ENCODE data around the gene KLF15. TPM values are rescaled to one million over a fixed set of nuclear protein-coding genes. Genes with fewer than 3 reads are reported as not detected.

The KLF15 gene
- total and polyA plus RNA-seq, 9 of the 15 experiments (the other 6 are each of a cell fraction or from before 2014, with no cell fraction given) = 0.08 to 4.8 (median 1.2) TPM

DNA sequence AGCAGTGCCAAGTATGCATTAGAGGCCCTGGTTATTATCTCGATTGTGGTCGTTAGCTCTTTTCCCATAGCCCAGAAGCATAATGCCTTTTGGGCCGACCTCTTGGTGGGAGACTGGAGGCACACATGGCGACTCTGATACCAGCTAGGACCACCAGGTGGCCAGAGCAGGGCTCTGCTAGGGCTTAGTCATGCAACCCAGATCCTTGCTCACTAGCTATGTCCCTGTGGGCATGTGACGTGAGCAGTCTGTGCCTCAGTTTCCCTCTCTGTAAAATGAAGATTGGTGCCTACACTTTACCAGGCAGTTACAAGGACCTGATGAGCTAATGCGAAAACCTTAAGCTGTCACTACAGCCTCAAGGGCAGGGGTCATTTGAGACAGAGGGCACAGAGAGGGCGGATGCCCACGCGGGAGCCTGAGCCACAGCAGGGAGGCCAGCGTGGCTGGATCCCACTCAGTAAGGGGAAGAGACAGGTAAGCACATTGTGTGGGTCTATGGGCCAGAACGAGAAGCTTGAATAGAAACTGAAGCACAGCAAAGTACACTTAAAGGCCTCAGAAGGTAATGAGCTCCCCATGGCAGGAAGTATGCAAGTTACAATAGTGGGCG lies 8.8 kb downstream of the KLF15 start:
- FAIRE-seq = no peak
- Histone ChIP-seq H3K79me2 (ENCODE audit: control insufficient read depth, insufficient read depth, low read length) (no peaks in the 10 kb centered on the region), H3K27ac (ENCODE audit: extremely low read depth, low read depth, low read length) (no peak overlapping the region), H3K4me2 (ENCODE audit: insufficient read depth, low read length) (no peak overlapping the region), H2AFZ (ENCODE audit: low read depth, low read length) (no peak overlapping the region), H3K36me3 (ENCODE audit: control insufficient read depth, insufficient read depth, low read length) (no peaks in the 10 kb centered on the region), H3K9ac (ENCODE audit: insufficient read depth in 1 of 2, low read depth in 2 of 2, low read length in 2 of 2) (no peak overlapping the region), H3K9me3 (replicated peaks; ENCODE audit: control insufficient read depth, insufficient read depth, low read depth, low read length) (no peaks in the 10 kb centered on the region), H3K4me3 (no peak overlapping the region), H3K27me3 (ENCODE audit: control insufficient read depth in 2 of 2, insufficient read depth in 2 of 2, low read length in 2 of 2) (no peaks in the 10 kb centered on the region), H4K20me1 (replicated peaks; ENCODE audit: control insufficient read depth, insufficient read depth, low read length) (no peaks in the 10 kb centered on the region), H3K4me1 (replicated peaks in 1 of 2; ENCODE audit: control insufficient read depth in 2 of 2, insufficient read depth in 2 of 2, low read length in 2 of 2) (peaks cover 0 to 3% of the 10 kb centered on the region in 2 experiments; a peak in 2 of 5 replicates), H3K9me1 (ENCODE audit: control insufficient read depth, insufficient read depth, low read length) (no peaks in the 10 kb centered on the region)
- peak in 3 of 4 experiments; percentile 15 to 32 (median 29) for DNase-seq (ENCODE audit: extremely low read depth in 1 of 4, low spot score in 3 of 4)
- intact Hi-C loops (cut with micrococcal nuclease) = no loop called here
- in situ Hi-C loops (cut with MboI) = no loop called here
- CTCF ChIA-PET (ENCODE audit: low intra/inter-chr PET ratio) = no interaction called here
- ATAC-seq = peak; percentile 71
- TF ChIP-seq ILF3 (IDR thresholded peaks at IDR 0.05; ENCODE audit: borderline replicate concordance) (no peak), KDM1A (IDR thresholded peaks at IDR 0.05) (no peak), RBM25 (IDR thresholded peaks at IDR 0.05; ENCODE audit: low read depth, low read length, severe bottlenecking) (peak; percentile 27)
- TF ChIP-seq, protein P1, sequence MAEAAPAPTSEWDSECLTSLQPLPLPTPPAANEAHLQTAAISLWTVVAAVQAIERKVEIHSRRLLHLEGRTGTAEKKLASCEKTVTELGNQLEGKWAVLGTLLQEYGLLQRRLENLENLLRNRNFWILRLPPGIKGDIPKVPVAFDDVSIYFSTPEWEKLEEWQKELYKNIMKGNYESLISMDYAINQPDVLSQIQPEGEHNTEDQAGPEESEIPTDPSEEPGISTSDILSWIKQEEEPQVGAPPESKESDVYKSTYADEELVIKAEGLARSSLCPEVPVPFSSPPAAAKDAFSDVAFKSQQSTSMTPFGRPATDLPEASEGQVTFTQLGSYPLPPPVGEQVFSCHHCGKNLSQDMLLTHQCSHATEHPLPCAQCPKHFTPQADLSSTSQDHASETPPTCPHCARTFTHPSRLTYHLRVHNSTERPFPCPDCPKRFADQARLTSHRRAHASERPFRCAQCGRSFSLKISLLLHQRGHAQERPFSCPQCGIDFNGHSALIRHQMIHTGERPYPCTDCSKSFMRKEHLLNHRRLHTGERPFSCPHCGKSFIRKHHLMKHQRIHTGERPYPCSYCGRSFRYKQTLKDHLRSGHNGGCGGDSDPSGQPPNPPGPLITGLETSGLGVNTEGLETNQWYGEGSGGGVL (CRISPR knock-in tag; IDR thresholded peaks at IDR 0.05) = no peak
- TF ChIP-seq, protein P2, sequence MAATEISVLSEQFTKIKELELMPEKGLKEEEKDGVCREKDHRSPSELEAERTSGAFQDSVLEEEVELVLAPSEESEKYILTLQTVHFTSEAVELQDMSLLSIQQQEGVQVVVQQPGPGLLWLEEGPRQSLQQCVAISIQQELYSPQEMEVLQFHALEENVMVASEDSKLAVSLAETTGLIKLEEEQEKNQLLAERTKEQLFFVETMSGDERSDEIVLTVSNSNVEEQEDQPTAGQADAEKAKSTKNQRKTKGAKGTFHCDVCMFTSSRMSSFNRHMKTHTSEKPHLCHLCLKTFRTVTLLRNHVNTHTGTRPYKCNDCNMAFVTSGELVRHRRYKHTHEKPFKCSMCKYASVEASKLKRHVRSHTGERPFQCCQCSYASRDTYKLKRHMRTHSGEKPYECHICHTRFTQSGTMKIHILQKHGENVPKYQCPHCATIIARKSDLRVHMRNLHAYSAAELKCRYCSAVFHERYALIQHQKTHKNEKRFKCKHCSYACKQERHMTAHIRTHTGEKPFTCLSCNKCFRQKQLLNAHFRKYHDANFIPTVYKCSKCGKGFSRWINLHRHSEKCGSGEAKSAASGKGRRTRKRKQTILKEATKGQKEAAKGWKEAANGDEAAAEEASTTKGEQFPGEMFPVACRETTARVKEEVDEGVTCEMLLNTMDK (IDR thresholded peaks at IDR 0.05; ENCODE audit: borderline replicate concordance, insufficient read depth, low read depth, low read length, poor library complexity, severe bottlenecking) = peak; percentile 73
- TF ChIP-seq, protein P3, sequence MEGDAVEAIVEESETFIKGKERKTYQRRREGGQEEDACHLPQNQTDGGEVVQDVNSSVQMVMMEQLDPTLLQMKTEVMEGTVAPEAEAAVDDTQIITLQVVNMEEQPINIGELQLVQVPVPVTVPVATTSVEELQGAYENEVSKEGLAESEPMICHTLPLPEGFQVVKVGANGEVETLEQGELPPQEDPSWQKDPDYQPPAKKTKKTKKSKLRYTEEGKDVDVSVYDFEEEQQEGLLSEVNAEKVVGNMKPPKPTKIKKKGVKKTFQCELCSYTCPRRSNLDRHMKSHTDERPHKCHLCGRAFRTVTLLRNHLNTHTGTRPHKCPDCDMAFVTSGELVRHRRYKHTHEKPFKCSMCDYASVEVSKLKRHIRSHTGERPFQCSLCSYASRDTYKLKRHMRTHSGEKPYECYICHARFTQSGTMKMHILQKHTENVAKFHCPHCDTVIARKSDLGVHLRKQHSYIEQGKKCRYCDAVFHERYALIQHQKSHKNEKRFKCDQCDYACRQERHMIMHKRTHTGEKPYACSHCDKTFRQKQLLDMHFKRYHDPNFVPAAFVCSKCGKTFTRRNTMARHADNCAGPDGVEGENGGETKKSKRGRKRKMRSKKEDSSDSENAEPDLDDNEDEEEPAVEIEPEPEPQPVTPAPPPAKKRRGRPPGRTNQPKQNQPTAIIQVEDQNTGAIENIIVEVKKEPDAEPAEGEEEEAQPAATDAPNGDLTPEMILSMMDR (IDR thresholded peaks at IDR 0.05 in 2 of 3, conservative IDR thresholded peaks at IDR 0.05 in 1 of 3; ENCODE audit: insufficient read depth in 2 of 3, low read depth in 1 of 3, low read length in 3 of 3) = peak in 2 of 3 experiments; percentile 12 to 40; a peak in 1 of 6 replicates
- POLR2A ChIA-PET = interaction anchor here (1.1 kb wide), 1 partner anchor 11 kb away, joined by 3 read pairs; no protein-coding TSS in a partner anchor
- 37% methylated on average over 8 of the region's 12 CpGs for WGBS (ENCODE audit: insufficient coverage, low coverage, missing lambda C conversion rate)
- BruUV-seq (replicated peaks) = no TSS peak
